Upper lobe of right lung (tissue), 1 donor: ENCODE results near the gene MAN2B2. TPM values are rescaled to one million over a fixed set of nuclear protein-coding genes. Genes with fewer than 3 reads are reported as not detected.
"Not testable (repeated sequence)": the region's sequence is repeated elsewhere in the genome, so short reads cannot be mapped to it uniquely, and the experiment has no call there.

ENCODE experiments used
- ATAC-seq: fragments of 200-7000 bp; cut with Tn5 transposase; one replicate; pipeline ENCODE4 v1.9.1; 2020; ENCODE audit warnings: mild to moderate bottlenecking, moderate library complexity
- DNase-seq: peaks from one replicate; pipeline ENCODE4 v3.0.0-alpha.2; 2020
- H3K27ac ChIP-seq: fragments of 200-600 bp; one replicate; pipeline ENCODE4 v1.8.0; 2022
- H3K27me3 ChIP-seq: fragments of 200-600 bp; one replicate; pipeline ENCODE4 v1.8.0; 2022; ENCODE audit warnings: mild to moderate bottlenecking
- H3K36me3 ChIP-seq: fragments of 200-600 bp; one replicate; pipeline ENCODE4 v1.8.0; 2022
- H3K4me1 ChIP-seq: fragments of 200-600 bp; one replicate; pipeline ENCODE4 v1.8.0; 2022
- H3K4me3 ChIP-seq: fragments of 200-600 bp; one replicate; pipeline ENCODE4 v1.8.0; 2022; ENCODE audit warnings: mild to moderate bottlenecking
- H3K9me3 ChIP-seq: fragments of 200-600 bp; one replicate; pipeline ENCODE4 v1.8.0; 2022
- CTCF ChIP-seq: fragments of 200-600 bp; IDR thresholded peaks from one replicate; pipeline ENCODE4 v1.8.0; 2022; ENCODE audit warnings: antibody characterized with exemption
- intact Hi-C: fragments of 100-400 bp; cut with DNase I; formaldehyde crosslinking; loops from one replicate; pipeline ENCODE4 v1.11.0; 2022
- total RNA-seq: library from RNA; stranded (reverse); fragmentation: NEBNext Ultra II Directional; extraction: Animal tissue kit (Norgen Biotek cat#: 25700); gene quantifications from one replicate; pipeline ENCODE4 v1.2.1, GENCODE V29; 2021
- donor health status: DM: no; HTN: yes; CAD: no; lungs with severe emphysema.

MAN2B2 gene
- total RNA-seq, 1 donor from 2014 or later: 39.6 TPM

DNA sequence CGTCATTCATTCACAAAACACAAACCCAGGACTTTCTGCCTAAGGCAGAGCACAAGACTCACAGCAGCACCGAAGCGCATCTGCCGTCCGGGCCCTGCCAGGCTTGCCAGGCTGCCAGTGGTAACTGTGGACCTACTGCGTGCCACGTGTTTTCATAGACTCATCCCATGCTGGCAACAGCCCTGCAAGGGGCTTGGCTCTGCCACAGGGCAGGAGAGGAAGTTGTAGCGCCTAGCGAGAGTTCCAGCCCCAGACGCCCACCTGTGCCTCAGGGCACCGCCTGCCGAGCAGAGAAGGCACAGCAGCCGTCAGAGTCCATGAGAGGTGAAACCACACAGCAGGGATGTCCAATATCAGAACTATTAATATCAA, 46.6 kb downstream of the MAN2B2 start:
- ATAC-seq (no peak), DNase-seq (peak; percentile 41)
- no peak for TF ChIP-seq CTCF
- no peak overlapping the region for H3K27ac ChIP-seq
- H3K9me3 ChIP-seq: no peaks in the 10 kb centered on the region
- no peaks in the 10 kb centered on the region for H3K4me1 ChIP-seq
- intact Hi-C loops: no loop called here
- H3K36me3 ChIP-seq: peaks cover 25% of the 10 kb centered on the region
- no peaks in the 10 kb centered on the region for H3K27me3 ChIP-seq
- H3K4me3 ChIP-seq: no peak overlapping the region

- H3K4me3 ChIP-seq: no peak overlapping the region
- ATAC-seq: no peak
- H3K27ac ChIP-seq: no peak overlapping the region
- peak; percentile 40 for DNase-seq
- H3K9me3 ChIP-seq: no peaks in the 10 kb centered on the region
- H3K36me3 ChIP-seq: peaks cover 15% of the 10 kb centered on the region
- intact Hi-C loops: no loop called here
- H3K4me1 ChIP-seq: no peaks in the 10 kb centered on the region
- no peaks in the 10 kb centered on the region for H3K27me3 ChIP-seq
- TF ChIP-seq CTCF: no peak
These were observed 47.8 kb downstream of the MAN2B2 start for GRCh38 chr4:6622744-6623143.

DNA sequence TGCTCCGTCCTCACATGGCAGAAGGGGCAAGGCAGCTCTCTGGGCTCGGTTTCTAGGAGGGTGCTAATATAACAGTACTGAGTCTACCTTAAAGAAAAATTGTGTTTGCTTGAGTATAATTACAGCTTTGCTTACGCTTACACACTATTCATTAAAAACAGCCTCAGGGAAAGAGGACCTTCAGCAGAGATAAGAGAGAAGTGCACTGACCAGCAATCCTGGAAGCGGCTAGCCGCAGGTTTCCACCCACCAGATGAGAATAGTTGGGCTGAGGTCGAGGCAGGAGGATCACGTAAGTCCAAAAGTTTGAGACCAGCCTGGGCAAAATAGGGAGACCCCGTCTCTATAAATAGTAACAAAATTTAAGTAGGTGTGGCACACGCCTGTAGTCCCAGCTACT, 50.3 kb downstream of the MAN2B2 start:
- no peaks in the 10 kb centered on the region for H3K9me3 ChIP-seq
- H3K27ac ChIP-seq: no peak overlapping the region
- no peak for TF ChIP-seq CTCF
- H3K36me3 ChIP-seq: no peaks in the 10 kb centered on the region
- H3K4me3 ChIP-seq: no peak overlapping the region
- intact Hi-C loops: no loop called here
- peak; percentile 12 for DNase-seq
- H3K27me3 ChIP-seq: no peaks in the 10 kb centered on the region
- ATAC-seq: no peak
- H3K4me1 ChIP-seq: no peaks in the 10 kb centered on the region

- DNase-seq (peak; percentile 34), ATAC-seq (no peak)
- Histone ChIP-seq H3K4me1 (no peaks in the 10 kb centered on the region), H3K27me3 (no peaks in the 10 kb centered on the region), H3K36me3 (no peaks in the 10 kb centered on the region), H3K27ac (no peak overlapping the region), H3K4me3 (no peak overlapping the region), H3K9me3 (no peaks in the 10 kb centered on the region)
- no peak for TF ChIP-seq CTCF
- intact Hi-C loops: no loop called here
These were observed 51.1 kb downstream of the MAN2B2 start for GRCh38 chr4:6626066-6626465.

DNA sequence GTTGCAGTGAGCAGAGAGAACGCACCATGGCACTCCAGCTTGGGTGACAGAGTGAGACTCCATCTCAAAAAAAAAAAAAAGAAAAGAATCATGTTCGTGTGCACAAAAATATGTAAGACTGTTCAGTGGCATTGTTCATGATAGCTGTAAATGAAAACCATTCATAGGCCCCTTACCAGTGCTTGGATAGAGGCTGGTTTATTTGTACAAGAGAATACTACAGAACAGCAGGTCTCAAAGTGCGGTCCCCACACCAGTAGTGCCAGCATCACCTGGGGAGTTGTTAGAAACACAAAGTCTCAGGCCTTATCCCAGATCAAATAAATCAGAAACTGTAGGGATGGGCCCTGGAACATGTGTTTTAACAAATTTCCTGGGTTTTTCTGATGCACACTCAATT, 52.8 kb downstream of the MAN2B2 start:
- Histone ChIP-seq H3K4me3 (no peak overlapping the region), H3K4me1 (no peaks in the 10 kb centered on the region), H3K36me3 (no peaks in the 10 kb centered on the region), H3K27me3 (no peaks in the 10 kb centered on the region), H3K9me3 (no peaks in the 10 kb centered on the region), H3K27ac (no peak overlapping the region)
- no peak for DNase-seq
- no peak for TF ChIP-seq CTCF
- ATAC-seq: no peak
- intact Hi-C loops: no loop called here

DNA sequence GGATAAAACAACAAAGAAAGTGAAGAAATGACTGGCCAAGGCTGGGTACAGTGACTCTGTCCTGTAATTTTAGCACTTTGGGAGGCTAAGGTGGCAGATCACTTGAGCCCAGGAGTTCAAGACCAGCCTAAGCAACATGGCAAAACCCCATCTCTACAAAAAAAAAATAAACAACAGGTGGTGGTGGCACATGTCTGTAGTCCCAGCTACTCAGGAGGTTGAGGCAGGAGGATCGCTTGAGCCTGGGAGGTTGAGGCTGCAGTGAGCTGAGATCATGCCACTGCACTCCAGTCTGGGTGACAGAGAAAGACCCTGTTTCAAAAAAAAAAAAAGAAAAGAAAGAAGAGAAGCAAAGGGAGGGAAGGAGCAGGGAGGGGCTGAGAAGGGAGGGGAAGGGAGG, 53.5 kb downstream of the MAN2B2 start:
- DNase-seq, H3K4me3 ChIP-seq, H3K36me3 ChIP-seq, H3K27me3 ChIP-seq, H3K27ac ChIP-seq, intact Hi-C loops, ATAC-seq, H3K4me1 ChIP-seq, H3K9me3 ChIP-seq: not testable (repeated sequence)
